GM19328 (cell line): ENCODE results near the gene MAML3.

Experiments used
- ATAC-seq: cut with Tn5 transposase; IDR thresholded peaks from one replicate; pipeline ENCODE4 v1.9.1; 2021; ENCODE audit warnings: mild to moderate bottlenecking, moderate library complexity; ENCODE audit not compliant: unreplicated experiment

The MAML3 gene

DNA sequence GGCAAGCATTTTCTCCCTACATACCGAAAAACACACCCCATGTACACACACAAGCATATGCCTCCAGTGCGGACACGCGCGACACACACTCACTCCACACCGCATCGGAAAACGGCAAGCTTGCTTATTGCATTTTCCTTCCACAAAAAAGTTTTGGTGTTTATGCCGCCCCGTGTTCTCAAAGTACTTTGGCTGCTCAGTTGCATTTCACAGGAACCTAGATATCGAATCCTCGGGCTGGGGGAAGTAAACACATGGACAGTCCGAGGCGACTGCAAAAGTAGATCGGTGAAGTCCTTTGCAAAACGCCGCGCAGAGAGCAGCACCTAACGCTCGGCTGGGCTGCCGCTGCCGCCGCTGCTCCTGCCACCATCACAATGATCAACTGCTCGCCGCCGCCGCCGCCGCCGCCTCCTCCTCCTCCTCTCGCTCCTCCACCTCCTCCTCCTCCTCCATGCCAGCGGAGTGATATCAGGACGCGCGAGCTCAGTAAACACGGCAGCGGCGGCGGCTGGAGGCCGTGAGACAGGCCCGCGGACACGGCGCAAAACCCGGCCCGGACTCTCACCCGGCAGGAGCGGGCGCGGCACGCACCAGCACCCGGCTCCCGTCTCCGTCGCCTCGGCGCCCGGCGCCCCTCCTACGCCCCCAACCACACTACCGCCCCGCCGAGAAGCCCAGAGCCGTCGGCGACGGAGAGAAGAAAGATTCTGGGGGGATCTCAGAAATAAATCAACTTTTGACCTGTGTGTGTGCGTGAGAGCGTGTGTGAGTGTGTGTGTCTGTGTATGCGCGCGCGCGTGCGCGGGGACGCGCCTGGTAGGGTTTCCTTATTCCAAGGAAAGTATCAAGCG, at the start of gene MAML3:
Gene MAML3 (minus strand): TSS at position 467 of the 854 bp plus-strand sequence. CDS start 857 bp downstream, outside the sequence.
- no peak for ATAC-seq

DNA sequence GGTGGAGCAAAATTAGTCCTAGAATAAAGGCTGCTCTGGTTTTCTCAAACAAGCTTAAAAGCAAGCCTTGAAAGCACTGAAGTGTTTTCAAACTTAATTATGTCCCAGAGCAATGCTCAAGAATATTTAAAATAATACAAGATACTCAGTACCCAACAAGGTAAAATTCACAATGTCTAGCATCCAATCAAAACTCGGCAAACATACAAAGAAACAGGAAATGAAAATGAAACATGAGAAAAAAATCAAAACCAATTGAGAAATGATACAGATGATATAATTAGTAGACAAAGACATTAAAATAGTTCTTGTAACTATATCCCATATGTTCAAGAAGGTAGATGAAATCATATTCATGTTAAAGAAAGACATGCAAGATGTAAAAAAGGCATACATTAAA, 45.0 kb upstream of the MAML3 start:
- ATAC-seq: no peak

DNA sequence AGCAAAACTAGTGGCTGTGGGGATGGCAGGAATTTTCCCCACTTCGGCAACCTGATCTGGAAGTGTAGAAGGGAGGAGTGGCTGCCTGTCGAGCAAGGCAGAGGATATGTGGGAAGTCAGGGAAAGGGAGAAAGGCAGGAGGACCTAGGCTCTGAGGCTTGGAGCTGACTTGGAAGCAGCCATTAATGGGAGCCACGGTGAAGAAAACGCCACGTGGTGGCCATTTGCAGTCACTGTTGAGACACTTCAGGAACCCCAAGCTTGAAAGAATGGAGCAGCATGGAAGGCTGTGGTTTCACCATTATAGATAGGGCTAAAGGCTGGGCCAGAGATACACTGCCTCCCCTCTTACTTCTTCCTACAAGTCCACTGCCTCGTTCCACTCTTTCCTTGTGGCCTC, 41.8 kb upstream of the MAML3 start:
- no peak for ATAC-seq

DNA sequence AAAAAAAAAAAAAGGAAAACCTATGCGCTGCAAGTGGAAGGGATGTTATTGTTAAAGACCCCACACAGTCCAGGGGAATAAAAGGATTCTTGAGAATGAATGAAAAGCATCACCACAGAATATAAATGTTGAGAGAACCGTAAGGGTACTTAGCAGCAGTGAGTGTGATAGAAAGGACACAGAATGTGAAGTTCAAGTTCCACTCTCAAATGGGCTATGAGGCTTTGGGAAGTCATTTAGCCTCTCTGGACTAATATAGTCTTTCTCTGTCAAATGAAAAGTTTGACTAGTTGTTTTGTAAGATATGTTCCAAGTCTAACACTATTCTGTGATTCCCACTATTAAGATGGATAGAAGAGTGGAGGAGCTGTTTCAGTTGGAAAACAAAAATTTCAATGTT, 35.8 kb upstream of the MAML3 start:
- ATAC-seq: no peak

DNA sequence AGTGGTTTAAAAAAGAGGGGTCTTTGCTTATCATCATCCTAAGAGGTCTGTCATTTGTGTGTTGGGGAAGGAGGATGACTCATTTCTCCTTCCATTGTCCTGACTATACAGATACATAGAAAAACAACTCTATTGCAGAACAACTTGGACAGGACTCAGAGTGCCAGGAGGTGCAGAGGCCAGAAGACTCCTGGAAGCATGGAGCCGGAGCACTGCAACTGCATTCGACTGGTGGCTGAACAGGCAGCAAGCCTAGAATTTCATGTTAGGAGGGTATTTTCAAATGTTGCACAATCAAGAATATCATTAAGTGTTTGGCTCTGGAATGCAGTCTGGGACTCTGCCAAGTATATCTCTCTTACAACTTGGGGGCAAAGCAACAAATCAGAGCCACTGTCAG, 35.0 kb upstream of the MAML3 start:
- no peak for ATAC-seq

DNA sequence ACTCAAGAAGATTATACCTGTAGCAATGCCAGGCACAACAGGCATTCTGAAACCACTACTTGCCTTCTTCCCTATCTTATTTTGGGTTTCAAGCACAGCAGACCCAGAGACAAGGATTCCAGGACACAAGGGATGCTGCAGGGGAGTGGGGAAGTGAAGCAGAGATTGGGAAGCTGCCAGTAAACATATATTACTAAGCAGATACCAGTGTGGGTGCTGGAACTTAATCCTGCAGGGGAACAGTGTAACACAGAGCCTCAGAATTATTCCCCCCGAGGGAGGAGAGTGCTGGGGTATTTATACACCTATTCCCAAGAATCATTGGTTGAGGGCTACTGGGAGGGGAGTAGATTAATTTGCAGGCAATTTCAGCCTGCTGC, 33.3 kb upstream of the MAML3 start:
- no peak for ATAC-seq

DNA sequence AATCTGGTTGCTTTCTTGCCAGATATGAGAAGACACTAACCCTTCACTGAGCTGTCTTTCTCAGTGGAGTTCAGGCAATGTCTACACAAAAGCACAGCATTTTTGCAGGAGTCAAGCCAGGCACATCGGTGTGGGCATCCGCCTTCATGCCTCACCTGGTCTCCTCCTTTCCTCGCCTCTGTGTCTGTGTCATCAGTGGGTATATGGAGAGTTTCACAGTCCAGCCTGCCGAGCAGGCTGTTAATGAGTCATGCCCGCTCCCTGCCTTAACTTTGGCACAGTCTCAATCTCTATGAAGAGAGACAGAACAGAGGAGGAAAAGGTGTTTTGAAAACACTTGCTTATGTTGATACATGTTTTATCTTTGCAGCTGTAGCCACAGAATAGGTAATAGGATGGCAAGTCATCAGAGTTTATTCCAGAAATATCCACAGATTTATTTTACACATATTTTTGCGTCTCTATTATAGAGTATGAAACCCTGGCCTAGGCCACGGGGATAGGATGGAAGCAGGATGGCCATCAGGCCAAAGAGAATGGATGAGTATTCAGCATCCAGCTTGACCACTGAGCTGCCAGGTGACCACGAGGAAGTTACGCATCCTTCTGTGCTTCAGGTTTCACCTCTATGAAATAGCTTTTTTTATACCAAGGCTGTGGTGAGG, 32.8 kb upstream of the MAML3 start:
- ATAC-seq: no peak

DNA sequence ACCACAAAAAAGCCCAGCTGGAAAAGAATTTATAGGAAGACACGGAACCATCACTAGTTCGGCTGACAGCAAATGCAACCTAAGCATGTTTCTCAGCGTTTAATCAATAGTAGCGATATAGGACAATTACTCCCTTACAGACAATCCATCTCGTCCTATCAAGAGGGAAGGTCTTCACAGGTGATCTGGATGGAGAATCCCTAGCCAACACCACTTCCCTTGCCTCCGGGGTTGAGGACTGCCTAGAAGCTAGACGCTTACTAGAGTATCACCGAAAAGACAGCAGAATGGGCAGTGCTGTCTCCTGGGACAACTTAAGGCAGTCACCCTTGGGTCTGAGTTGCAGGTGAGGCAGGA, 32.1 kb upstream of the MAML3 start:
- no peak for ATAC-seq

DNA sequence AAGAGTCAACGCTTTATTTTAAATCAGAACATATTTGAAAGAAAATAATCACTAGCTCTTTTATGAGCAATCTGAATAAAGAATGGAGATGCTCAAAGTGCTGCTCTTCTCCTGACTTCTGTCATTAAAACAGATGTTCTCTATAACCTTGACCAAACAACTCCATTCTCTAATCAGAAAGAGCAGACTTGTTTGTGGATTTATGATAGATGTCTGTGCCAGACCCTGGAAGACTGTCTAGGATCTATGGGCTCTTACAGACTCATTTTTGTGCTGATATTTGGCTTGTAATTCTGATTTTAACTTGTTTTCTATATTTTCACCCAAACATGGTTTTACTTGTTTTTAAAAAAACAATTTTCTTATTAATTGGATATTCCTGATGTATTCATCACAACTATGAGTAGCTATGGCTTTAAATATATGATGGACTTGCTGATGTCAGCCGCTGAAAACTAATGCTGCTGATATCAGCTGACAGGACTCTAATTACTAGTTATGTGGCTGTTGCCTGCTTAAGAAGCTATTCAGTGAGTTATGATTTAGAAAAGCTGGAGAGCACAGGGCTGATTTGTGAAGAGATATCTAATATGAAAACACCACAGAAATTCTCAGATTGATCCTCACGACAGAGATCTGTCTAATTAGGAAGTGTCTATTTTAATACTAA, 31.6 kb upstream of the MAML3 start:
- ATAC-seq: no peak

DNA sequence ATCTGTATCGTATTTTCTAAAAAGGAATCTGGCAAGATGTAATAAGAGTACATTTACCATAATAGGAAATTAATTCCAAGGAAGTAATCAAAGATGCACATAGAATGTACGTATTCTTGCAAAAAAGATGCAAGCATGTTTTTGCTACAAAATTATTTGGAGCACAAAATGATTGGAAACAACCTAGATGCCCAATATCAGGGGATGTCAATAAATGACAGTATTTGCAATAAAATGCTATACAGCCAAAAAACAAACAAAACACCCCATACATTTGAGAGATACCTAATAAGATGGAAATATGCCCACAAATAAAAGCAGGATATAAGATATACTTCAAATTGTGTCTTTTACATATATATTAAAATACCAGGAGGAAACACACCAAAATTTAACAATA, 29.3 kb upstream of the MAML3 start:
- ATAC-seq: no peak

DNA sequence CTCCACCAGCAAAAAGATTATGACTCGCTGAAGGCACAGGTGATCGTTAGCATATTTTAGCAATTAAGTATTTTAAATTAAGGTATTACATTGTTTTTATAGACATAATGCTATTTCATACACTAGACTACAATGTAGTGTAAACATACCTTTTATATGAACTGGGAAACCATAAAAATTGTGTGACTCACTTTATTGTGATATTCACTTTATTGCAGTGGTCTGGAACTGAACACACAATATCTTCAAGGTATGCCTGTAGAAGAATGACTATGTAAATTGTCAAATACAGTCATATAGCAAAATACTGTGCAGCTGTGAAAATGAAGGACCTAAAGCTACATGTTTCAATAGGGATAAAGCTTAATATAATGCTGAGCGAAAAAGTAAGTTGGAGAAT, 26.6 kb upstream of the MAML3 start:
- no peak for ATAC-seq

DNA sequence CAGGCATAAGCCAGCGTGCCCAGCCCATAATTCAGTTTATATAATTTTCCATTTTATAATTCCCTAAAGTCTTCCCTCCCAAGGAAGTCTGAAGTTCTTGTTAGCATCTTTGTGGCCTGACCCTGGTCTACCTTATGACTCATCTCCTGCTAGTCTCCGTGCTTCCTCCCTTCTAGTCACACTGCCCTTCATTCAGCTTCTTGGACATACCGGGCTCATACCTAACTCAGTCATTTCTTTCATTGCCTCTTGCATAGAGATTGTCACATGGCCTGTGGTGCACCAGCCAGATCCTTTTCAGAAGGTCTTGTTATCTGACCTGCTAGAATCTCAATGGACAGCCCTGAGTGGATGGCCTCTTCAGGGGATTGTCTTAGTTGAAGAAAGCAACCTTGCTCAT, 22.8 kb upstream of the MAML3 start:
- no peak for ATAC-seq

DNA sequence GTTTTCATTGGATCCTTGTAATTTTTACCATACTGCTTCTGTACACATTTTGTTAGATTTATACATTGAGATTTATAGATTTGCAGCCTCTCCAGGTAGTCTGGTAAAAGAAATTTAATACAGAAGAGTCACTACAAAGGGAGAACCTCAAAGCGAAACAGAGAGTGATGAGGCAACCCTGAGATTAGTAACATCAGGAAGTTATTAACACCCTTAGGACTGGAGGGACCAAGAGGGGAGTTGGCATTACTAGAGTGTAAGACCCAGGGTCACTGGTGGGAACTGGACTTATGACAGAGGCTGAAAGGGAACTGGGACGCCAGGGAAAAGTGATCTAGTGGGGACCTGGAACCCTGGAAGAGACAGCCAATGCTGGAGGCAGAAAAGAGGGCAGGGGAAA, 20.6 kb upstream of the MAML3 start:
- no peak for ATAC-seq

DNA sequence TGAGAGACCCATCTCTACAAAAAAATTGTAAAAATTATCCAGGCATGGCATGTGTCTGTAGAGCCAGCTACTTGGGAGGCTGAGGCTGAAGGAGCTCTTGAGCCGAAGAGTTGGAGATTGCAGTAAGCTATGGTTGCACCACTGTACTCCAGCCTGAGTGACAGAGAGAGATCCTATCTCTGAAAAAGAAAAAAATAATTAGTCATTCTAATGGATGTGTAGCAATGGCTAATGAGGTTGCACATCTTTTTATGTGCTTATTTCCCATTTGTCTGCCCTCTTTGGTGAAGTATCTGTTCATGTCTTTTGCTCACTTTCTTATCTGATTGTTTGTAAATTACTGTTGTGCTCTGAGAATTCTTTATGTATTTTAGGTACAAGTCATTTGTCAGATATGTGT, 19.0 kb upstream of the MAML3 start:
- ATAC-seq: no peak

DNA sequence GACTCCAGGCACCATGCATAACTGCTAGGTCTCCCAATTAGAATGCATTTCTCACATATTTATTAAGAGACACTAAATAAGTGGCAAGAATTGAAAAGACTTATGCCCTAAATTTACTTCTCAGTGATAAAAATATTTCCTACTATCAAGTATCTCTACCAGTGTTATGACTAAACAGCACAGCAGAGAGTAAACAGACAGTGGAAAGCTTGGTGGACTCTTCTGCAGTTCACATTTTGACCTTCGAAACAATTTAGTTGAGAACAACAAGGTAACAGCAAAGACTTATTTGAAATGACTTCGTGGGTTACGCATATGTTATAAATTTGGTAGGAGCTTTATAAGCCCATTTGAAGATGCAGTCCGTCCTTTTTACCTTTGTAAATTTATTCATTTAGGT, 16.3 kb upstream of the MAML3 start:
- no peak for ATAC-seq

DNA sequence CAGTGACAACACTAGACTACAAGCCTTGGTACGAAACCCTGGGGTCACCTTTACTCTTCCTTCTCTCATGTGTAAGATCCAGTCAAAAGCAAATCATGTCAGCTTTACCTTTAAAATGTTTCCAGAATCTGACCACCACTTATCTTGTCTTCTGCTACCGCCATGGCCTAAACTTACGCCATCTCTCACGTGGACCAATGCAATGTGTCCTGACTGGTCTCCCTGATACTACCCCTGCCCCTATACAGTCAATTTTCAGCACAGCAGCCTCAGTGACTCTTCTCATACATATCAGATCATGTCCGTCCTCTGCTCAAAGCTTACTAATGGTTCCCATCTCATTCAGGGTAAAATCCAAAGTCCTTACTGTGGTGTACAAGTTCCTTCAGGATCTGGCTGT, 15.0 kb upstream of the MAML3 start:
- ATAC-seq: no peak

DNA sequence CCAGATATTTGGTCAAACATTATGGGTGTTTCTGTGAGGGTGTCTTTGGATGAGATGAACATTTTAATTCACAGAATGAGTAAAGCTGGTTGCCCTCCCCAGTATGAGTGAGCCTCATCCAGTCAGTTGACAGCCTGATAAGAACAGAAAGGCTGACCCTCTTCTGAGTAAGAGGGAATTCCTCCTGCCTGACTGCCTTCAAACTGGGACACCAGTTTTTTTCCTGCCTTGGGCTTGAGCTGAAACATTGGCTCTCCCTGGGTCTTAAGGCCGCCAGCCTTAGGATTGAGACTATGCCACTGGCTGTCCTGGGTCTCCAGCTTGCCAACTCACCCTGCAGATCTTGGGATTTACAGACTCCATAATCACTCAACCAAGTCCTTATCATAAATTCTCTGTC, 14.5 kb upstream of the MAML3 start:
- no peak for ATAC-seq

DNA sequence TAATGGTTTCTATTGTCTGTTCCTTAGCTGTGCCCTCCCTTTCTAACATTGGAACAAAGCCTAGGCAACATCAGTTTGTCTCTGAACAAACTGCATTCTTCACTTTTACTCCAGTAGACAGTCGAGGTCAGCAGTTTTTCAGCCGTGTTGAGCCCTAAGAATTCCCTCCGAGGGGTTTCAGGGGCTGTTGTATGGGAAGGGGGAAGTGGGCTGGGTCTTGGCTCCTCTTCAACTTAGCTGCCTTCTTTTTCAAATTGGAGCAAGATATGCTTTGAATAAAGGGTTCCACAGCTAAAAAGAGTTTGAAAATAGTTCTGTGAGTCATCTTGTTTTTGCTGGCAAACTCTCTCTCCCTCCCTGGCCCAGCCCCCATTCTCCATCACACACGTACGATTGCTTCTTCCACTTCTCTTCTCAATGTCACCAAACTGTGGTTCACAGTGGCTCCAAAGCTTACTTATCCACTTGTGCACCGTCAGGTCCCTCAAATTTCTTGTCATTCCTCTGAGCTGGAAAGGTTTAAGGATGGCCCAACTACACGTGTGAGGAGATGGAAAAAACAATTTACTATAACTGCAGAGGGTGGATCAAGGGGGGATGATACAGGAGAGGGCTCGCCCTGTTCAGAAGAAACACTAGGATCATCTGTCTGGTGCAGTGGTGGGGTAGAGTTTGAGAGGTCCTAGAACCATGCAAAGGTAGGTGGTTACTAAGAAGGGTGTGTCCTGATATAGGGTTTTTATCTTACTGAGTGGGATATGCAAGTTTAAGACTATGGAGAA, 9.2 kb upstream of the MAML3 start:
- no peak for ATAC-seq

DNA sequence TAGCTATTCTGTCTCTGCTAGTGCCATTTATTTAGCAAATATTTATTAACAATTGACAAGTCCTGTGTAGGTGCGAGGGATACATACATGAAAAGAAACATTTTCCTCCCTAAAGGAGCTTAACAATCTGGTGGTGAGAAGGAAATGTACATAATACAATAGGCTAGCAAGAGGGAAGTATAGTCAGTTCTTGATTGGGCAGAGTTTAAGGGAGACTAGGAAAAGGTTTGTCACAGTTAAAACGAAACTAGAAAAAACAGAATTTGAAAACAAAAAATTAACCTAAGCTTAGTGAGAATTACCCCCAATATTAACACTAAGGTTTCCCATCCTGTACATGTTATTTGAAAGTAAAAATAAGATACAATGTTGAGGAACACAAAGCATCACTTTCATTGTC, 8.6 kb upstream of the MAML3 start:
- ATAC-seq: no peak

DNA sequence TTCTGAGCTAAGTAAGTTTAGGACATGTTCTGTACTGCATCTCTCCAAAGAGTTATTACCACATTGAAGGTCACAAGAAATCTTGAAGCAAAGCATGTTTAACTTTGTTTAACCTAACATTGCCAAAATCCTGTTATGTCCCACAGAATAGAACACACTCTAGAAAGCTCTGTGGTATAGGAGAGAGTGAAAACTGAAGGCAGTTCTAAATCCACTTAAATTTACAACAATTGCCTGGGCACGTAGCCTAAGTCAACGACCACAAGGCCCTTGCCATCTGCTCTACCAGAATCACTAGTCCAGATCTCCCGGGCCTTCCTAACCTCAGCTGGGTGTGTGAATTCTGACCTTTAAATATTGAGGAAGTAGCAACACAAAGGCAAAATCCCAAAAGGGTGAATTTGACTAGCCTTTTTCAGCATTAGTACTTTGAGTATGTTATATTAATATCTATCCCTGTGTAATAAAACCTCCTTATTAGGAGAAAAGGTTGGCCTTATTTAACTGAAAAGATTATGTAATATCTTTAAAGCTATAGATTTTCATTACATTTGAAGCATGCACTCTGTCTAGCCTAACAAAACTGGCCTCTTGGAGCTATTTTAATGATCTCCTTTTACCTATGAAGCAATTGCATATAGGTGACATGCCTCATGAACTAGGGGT, 4.5 kb upstream of the MAML3 start:
- no peak for ATAC-seq

DNA sequence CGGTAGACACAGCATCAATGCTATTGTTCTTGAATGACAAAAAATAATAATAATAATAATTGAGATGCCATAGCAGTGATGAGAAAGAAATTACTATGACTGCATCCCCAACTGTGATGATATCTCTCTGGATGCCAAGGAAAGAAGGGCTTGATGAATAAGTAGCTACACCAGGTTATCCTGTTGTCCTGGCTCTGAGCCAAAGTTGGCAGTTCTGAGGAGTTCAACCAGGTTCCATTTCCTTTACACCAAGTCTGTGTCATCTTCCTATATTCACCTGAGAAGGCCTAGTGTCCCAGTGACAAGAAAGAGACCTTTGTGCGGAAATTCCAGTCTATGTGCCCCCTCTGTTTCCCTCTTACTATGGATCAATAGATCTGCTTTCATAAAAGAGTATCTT, 3.4 kb upstream of the MAML3 start:
- ATAC-seq: no peak
